Ishikawa (cell line): ENCODE data around the gene CDC42BPA.

ENCODE experiments used
- CEBPB ChIP-seq: IDR thresholded peaks from 2 replicates; pipeline ENCODE4 v1.6.1; 2012
- CREB1 ChIP-seq: IDR thresholded peaks from 2 replicates; pipeline ENCODE4 v1.6.1; 2012; ENCODE audit warnings: low read depth
- EGR1 ChIP-seq: IDR thresholded peaks from 2 replicates; pipeline ENCODE4 v1.6.1; 2012
- EP300 ChIP-seq: IDR thresholded peaks from 2 replicates; pipeline ENCODE4 v1.6.1; 2012; ENCODE audit warnings: borderline replicate concordance
- FOXM1 ChIP-seq: IDR thresholded peaks from 2 replicates; pipeline ENCODE4 v1.6.1; 2012; ENCODE audit warnings: low read depth, borderline replicate concordance
- NFIC ChIP-seq: IDR thresholded peaks from 2 replicates; pipeline ENCODE4 v1.6.1; 2012
- RAD21 ChIP-seq: IDR thresholded peaks from 2 replicates; pipeline ENCODE4 v1.6.1; 2012; ENCODE audit warnings: low read depth
- TAF1 ChIP-seq: IDR thresholded peaks from 2 replicates; pipeline ENCODE4 v1.6.1; 2012; ENCODE audit warnings: low read depth, mild to moderate bottlenecking
- TCF12 ChIP-seq: IDR thresholded peaks from 2 replicates; pipeline ENCODE4 v1.6.1; 2012; ENCODE audit warnings: low read depth
- TEAD4 ChIP-seq: IDR thresholded peaks from 2 replicates; pipeline ENCODE4 v1.6.1; 2012
- USF1 ChIP-seq: IDR thresholded peaks from 2 replicates; pipeline ENCODE4 v1.6.1; 2012
- YY1 ChIP-seq: IDR thresholded peaks from 2 replicates; pipeline ENCODE4 v1.6.1; 2012; ENCODE audit warnings: low read depth
- ZBTB7A ChIP-seq: IDR thresholded peaks from 2 replicates; pipeline ENCODE4 v1.6.1; 2012; ENCODE audit warnings: low read depth
- TF ChIP-seq, protein P1 (sequence below): IDR thresholded peaks from 2 replicates; pipeline ENCODE4 v1.6.1; 2012; ENCODE audit warnings: low read depth, mild to moderate bottlenecking
- TF ChIP-seq, protein P2 (sequence below): IDR thresholded peaks from 2 replicates; pipeline ENCODE4 v1.6.1; 2012

The CDC42BPA gene

GRCh38 chr1:227317523-227318015 lies 723 bp downstream of the CDC42BPA start:
- peak; percentile 59; the same call in 1 of the 2 replicates for TF ChIP-seq CEBPB
- TF ChIP-seq, protein P1, sequence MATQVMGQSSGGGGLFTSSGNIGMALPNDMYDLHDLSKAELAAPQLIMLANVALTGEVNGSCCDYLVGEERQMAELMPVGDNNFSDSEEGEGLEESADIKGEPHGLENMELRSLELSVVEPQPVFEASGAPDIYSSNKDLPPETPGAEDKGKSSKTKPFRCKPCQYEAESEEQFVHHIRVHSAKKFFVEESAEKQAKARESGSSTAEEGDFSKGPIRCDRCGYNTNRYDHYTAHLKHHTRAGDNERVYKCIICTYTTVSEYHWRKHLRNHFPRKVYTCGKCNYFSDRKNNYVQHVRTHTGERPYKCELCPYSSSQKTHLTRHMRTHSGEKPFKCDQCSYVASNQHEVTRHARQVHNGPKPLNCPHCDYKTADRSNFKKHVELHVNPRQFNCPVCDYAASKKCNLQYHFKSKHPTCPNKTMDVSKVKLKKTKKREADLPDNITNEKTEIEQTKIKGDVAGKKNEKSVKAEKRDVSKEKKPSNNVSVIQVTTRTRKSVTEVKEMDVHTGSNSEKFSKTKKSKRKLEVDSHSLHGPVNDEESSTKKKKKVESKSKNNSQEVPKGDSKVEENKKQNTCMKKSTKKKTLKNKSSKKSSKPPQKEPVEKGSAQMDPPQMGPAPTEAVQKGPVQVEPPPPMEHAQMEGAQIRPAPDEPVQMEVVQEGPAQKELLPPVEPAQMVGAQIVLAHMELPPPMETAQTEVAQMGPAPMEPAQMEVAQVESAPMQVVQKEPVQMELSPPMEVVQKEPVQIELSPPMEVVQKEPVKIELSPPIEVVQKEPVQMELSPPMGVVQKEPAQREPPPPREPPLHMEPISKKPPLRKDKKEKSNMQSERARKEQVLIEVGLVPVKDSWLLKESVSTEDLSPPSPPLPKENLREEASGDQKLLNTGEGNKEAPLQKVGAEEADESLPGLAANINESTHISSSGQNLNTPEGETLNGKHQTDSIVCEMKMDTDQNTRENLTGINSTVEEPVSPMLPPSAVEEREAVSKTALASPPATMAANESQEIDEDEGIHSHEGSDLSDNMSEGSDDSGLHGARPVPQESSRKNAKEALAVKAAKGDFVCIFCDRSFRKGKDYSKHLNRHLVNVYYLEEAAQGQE, result no peak
- TF ChIP-seq FOXM1, result peak; percentile 33; the same call in 1 of the 2 replicates
- TF ChIP-seq ZBTB7A, result peak; percentile 91; the same call in 1 of the 2 replicates

GRCh38 chr1:227317011-227317451 lies 1.3 kb downstream of the CDC42BPA start:
- TF ChIP-seq, protein P1, result no peak
- no peak for TF ChIP-seq TAF1
- no peak for TF ChIP-seq TEAD4
- no peak for TF ChIP-seq ZBTB7A
- TF ChIP-seq NFIC, result no peak
- no peak for TF ChIP-seq FOXM1
- TF ChIP-seq USF1, result no peak
- no peak for TF ChIP-seq EP300
- TF ChIP-seq, protein P2, sequence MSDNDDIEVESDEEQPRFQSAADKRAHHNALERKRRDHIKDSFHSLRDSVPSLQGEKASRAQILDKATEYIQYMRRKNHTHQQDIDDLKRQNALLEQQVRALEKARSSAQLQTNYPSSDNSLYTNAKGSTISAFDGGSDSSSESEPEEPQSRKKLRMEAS, result no peak
- TF ChIP-seq EGR1, result no peak
- no peak for TF ChIP-seq RAD21
- no peak for TF ChIP-seq TCF12
- no peak for TF ChIP-seq CREB1
- TF ChIP-seq YY1, result no peak
- no peak for TF ChIP-seq CEBPB

GRCh38 chr1:227316456-227316855 lies 1.8 kb downstream of the CDC42BPA start:
- TF ChIP-seq, protein P2, result no peak
- TF ChIP-seq ZBTB7A (no peak), CREB1 (no peak), TAF1 (no peak), EP300 (no peak), TCF12 (no peak), CEBPB (no peak), EGR1 (no peak), YY1 (no peak), FOXM1 (no peak), NFIC (no peak), USF1 (no peak), RAD21 (no peak)
- TF ChIP-seq, protein P1, result no peak

DNA sequence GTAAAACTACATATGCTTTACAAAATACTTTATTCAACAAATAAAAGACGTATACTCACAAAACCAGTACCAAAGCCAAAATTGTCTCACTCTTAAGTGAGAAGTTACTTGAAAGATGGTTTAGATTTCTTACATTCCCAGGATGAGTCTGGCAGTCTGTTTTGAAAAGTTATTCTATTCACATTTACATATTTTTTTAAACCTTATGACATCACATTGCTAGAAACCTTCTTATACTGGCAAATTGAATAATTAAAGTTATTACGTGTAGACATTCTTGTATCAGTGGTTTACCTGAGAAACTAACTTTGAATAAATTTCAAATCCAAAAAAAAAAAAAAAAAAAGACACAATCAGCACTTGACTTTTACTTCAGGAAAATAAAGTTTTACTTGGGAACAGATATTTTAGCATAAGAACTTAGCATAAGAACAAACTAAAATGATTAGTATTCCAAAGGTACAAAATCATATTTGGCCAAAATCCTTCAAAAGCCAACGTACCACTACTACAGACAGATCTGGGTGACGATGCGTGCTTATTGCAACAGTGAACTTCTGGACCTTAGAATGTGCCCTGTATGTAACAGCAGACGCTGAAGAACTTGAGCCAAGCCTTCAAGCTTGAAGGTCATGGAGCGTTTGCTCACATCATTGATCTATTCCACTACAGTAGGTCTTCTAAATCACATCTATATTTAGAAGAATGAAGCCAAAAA lies 2.5 kb downstream of the CDC42BPA start:
- TF ChIP-seq TEAD4, result no peak
- no peak for TF ChIP-seq FOXM1
- TF ChIP-seq CREB1, result no peak
- TF ChIP-seq RAD21, result no peak
- TF ChIP-seq, protein P2, result no peak
- no peak for TF ChIP-seq USF1
- no peak for TF ChIP-seq TAF1
- TF ChIP-seq, protein P1, result no peak
- TF ChIP-seq YY1, result no peak
- TF ChIP-seq EGR1, result no peak
- TF ChIP-seq EP300, result no peak
- TF ChIP-seq CEBPB, result no peak
- TF ChIP-seq ZBTB7A, result no peak
